Testis (tissue), 2 donors: Measurements from ENCODE around the gene TIPRL.

Source experiments
- CTCF ChIP-seq, 3 experiments: fragments of 450-650 bp in 2 of 3; fragments of 200-600 bp in 1 of 3; sonication (generic) in 1 of 3; IDR thresholded peaks; one replicate each; pipeline ENCODE4 v1.5.1; 2016 to 2019; ENCODE audit warnings: antibody characterized with exemption in 3 of 3, mild to moderate bottlenecking in 2 of 3, moderate library complexity in 1 of 3
- POLR2A ChIP-seq: fragments of 450-650 bp; IDR thresholded peaks from one replicate; pipeline ENCODE4 v1.6.1; 2017; ENCODE audit warnings: antibody characterized with exemption, mild to moderate bottlenecking, moderate library complexity

DNA sequence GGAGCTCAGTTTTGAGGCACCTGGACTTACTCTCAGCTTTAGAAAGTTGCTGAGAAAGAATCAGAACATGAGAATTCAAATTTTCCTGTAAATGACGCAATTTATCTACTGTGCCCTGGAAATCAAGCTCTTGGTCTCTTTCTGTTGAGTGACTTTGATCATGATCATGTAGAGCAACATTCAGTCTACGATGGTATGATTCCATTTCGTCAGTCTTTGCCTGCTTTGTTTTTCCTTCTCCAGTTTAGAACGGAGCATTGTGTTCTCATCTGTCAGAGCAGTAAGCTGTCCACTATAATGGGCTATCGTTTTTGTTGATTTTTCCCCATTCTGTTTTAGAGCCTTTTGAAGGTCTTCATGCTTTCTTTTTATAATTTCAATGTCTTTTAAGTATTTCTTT lies 67.7 kb downstream of the TIPRL start:
- TF ChIP-seq CTCF (IDR thresholded peaks at IDR 0.05), result no peak
- no peak for TF ChIP-seq POLR2A
